ES-I3 (cell line): ENCODE data around the gene HELQ.
"Not testable (repeated sequence)": the region's sequence is repeated elsewhere in the genome, so short reads cannot be mapped to it uniquely, and the experiment has no call there.

Source experiments
- H3K36me3 ChIP-seq: 2 replicates; pipeline ENCODE4 v1.6.1; 2013; ENCODE audit warnings: mild to moderate bottlenecking, low read length, control low read depth, moderate library complexity; ENCODE audit not compliant: insufficient read depth
- H3K4me1 ChIP-seq: 2 replicates; pipeline ENCODE4 v1.6.1; 2013; ENCODE audit warnings: mild to moderate bottlenecking, control low read depth, low read length; ENCODE audit not compliant: insufficient read depth
- H3K9ac ChIP-seq: 2 replicates; pipeline ENCODE4 v1.6.1; 2013; ENCODE audit warnings: low read depth, mild to moderate bottlenecking, low read length, moderate library complexity
- H3K9me3 ChIP-seq: 2 replicates; pipeline ENCODE4 v1.6.1; 2013; ENCODE audit warnings: mild to moderate bottlenecking, low read length, moderate library complexity; ENCODE audit not compliant: control insufficient read depth, insufficient read depth

Gene HELQ

DNA sequence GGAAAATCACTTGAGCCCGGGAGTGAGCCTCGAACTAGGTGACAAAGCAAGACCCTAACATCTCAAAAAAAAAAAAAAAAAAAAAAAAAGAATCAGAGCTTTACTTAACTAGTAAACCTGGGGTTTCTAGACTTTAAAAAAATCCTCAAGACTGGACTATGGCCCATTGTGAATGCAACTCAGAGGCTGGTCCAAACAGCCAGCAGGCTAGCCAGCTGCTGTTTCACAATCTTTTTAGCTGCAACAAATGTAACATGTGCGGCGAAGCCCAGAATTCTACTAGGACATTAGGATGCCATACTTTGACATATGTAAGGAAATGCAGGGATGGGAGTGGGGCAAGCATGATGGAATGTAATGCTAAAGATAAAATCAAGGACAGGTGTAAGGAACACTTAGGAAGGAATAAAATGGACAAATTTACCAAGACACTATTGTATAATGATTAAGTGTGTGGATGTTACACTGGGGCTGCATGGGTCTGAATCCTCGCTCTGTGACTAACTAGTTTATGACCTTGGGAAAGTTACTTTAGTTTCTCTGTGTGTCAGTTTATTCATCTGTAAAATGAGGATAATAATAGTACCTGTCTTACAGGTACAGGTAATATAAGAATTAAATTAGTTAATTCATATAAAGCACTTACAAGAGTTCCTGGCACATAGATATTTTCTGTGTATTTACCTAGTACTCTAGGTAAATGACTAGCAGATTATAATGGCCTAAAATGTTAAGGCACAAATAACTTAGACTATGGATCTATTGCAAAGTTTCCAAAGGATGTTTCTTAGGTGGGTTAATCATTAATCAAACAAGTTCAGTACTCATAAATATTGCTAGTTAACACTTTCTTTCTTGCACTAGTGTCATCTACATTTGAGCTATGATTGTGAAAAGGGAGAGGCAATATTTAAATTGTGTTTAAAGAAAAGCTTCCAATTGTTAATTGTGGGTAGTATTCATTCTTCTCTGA lies 49.5 kb downstream of the HELQ start:
- Histone ChIP-seq H3K4me1 (no peaks in the 10 kb centered on the region), H3K9me3 (no peaks in the 10 kb centered on the region), H3K36me3 (no peaks in the 10 kb centered on the region), H3K9ac (no peak overlapping the region)

GRCh38 chr4:83398158-83398557 lies 57.5 kb downstream of the HELQ start:
- not testable (repeated sequence) for H3K36me3 ChIP-seq, H3K4me1 ChIP-seq, H3K9ac ChIP-seq, H3K9me3 ChIP-seq

- Histone ChIP-seq H3K36me3 (no peaks in the 10 kb centered on the region), H3K9ac (no peak overlapping the region), H3K4me1 (peaks cover 12% of the 10 kb centered on the region), H3K9me3 (peaks cover 3% of the 10 kb centered on the region; the same call in 1 of the 2 replicates)
These were observed 61.7 kb downstream of the HELQ start for GRCh38 chr4:83393908-83394307.

GRCh38 chr4:83392562-83392961 lies 63.1 kb downstream of the HELQ start:
- Histone ChIP-seq H3K4me1 (peaks cover 12% of the 10 kb centered on the region), H3K9me3 (peaks cover 1% of the 10 kb centered on the region; the same call in 1 of the 2 replicates), H3K9ac (no peak overlapping the region), H3K36me3 (no peaks in the 10 kb centered on the region)

DNA sequence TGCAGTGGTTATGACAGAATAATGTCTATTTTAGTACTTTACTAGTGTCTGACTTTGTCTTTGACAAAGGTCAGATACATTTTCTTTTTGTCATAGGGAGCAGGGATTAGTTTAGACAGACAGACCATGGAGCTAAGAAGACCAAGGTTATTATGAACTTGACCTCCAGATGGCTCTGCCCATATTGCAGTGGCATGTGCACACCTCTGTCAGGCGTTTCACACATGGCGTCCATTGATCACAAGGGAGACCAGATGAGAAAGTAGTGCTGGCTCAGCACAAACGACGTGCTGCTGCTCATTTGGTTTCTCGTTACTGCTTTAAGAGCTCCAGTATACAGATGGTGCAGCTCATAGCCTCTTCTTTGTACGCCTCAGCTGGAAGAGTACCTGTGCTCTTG lies 64.7 kb downstream of the HELQ start:
- Histone ChIP-seq H3K9me3 (no peaks in the 10 kb centered on the region), H3K9ac (no peak overlapping the region), H3K4me1 (peaks cover 17% of the 10 kb centered on the region), H3K36me3 (no peaks in the 10 kb centered on the region)

- Histone ChIP-seq H3K9ac (no peak overlapping the region), H3K4me1 (peaks cover 17% of the 10 kb centered on the region), H3K36me3 (no peaks in the 10 kb centered on the region), H3K9me3 (no peaks in the 10 kb centered on the region)
These were observed 65.7 kb downstream of the HELQ start for GRCh38 chr4:83389756-83390505.

- Histone ChIP-seq H3K9me3 (no peaks in the 10 kb centered on the region), H3K9ac (no peak overlapping the region), H3K4me1 (peaks cover 17% of the 10 kb centered on the region), H3K36me3 (no peaks in the 10 kb centered on the region)
These were observed 66.4 kb downstream of the HELQ start for GRCh38 chr4:83389037-83389720.

DNA sequence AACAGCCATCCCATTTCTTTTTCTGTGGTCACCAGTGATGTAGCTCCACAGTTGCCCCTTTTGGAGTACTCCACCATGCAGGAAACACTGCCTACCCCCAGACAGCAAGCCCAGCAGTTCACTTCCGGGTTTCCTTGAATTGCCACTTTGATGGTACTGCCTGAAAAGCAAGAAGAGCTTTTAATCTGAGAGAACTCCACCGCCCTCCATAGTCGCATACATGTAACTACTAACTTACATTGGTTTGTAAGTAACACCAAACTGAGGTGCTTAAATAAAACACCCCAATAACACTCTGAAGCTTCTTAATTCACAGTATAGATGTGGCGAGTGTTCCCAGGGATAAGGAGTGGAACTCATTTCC lies 67.3 kb downstream of the HELQ start:
- H3K9ac ChIP-seq = no peak overlapping the region

DNA sequence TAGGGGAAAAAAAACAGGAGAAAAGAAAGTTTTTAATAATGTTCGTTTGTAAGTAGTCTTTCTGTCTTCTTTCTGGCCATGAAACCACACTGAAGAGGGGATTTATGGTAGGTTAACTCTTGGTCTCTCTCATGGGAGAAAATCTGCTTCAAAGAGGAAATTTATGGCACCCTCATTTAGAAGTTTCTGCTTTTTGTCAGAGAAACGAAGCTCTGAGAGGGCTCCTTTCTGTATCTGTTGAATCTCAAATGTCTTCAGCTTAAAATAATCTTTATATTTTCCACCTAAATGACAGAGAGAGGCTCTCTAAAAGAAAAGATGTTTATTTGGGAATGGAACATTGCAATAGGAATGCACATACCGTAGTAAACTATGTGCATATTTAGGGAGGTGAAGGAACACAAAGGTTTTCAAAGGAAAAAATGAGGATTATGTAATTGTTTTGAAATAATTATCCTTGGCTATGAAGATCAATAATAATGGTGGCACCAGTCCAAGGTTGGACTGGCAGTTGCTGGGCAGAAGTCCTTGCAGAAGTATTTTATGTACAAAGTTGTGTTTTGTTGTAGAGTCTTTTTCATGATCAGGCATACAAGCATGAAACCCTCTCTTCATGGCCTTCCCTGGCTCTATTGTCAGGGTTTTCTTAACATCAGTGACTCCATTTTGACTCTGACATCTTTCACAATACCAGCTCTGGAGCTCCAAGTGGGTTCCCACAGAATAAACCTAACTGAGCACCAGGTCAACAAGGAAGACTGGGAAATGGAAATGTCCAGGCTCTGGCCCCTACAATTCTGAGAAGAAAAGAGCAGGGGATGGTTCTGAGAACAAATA lies 67.9 kb downstream of the HELQ start:
- Histone ChIP-seq H3K4me1 (peaks cover 17% of the 10 kb centered on the region), H3K36me3 (no peaks in the 10 kb centered on the region), H3K9ac (no peak overlapping the region), H3K9me3 (no peaks in the 10 kb centered on the region)

More for the DNA sequence above, 67.3 kb downstream of the HELQ start:
- H3K9me3 ChIP-seq = no peaks in the 10 kb centered on the region
- H3K4me1 ChIP-seq = peaks cover 17% of the 10 kb centered on the region
- H3K36me3 ChIP-seq = no peaks in the 10 kb centered on the region

DNA sequence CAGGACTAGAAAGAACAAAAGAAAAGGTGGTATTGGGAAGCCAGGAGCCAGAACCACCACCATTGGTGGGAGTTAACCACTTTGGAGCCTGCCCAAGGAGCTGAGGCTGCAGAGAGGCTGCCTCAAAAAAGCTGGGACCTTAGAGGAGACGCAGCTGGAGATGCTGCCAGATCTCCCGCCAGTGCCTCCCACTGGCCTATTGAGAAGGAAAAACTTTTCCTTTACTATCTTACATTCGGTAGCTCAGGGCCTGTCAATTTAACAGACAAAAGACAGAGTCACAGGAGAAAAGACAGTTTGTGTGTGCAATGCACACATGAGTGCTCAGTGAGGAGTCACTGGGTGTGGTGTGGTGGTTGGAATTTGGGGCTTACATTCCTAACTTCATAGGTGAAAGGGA lies 68.6 kb downstream of the HELQ start:
- Histone ChIP-seq H3K4me1 (peaks cover 17% of the 10 kb centered on the region), H3K36me3 (no peaks in the 10 kb centered on the region)

GRCh38 chr4:83382850-83383249 lies 72.8 kb downstream of the HELQ start:
- Histone ChIP-seq H3K36me3 (no peaks in the 10 kb centered on the region), H3K9me3 (peaks cover 8% of the 10 kb centered on the region; the same call in 1 of the 2 replicates), H3K9ac (no peak overlapping the region), H3K4me1 (peaks cover 5% of the 10 kb centered on the region; the same call in 1 of the 2 replicates)

More for the DNA sequence above, 68.6 kb downstream of the HELQ start:
- Histone ChIP-seq H3K9ac (no peak overlapping the region), H3K9me3 (0 out of 2 replicates have a peak, but pooled peaks cover 2% of the 10 kb centered on the region)

DNA sequence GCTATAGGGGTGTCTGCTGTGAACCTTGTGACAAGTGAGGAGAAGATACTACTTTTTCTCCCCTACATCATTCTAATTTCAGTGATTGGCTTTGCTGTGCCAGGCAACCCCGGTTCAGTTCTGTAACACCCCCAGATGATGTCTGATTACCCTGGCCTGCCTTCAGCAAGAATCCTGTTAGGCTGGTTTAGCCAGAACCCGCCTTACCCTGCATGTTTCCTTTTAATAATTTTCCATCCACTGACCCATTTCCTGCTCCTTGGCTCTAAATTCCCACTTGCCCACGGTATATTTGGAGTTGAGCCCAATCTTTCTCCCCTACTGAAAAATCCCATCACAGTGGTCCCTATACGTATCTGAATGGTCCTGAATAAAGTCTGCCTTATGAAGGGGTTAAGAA lies 74.5 kb downstream of the HELQ start:
- no peaks in the 10 kb centered on the region for H3K36me3 ChIP-seq
- no peaks in the 10 kb centered on the region for H3K4me1 ChIP-seq
- H3K9ac ChIP-seq = no peak overlapping the region
- peaks cover 8% of the 10 kb centered on the region for H3K9me3 ChIP-seq

- H3K9me3 ChIP-seq = peaks cover 8% of the 10 kb centered on the region
- H3K4me1 ChIP-seq = no peaks in the 10 kb centered on the region
- H3K9ac ChIP-seq = no peak overlapping the region
- H3K36me3 ChIP-seq = no peaks in the 10 kb centered on the region
These were observed 77.2 kb downstream of the HELQ start for GRCh38 chr4:83378419-83378818.
